ENCODE measurements around the gene VPS13C. TPM values are rescaled to one million over a fixed set of nuclear protein-coding genes. Genes with fewer than 3 reads are reported as not detected.

The VPS13C gene
- polyA plus RNA-seq, 2 donors: 3.5 to 3.6 TPM

- Histone ChIP-seq H3K4me3 (ENCODE audit: low read depth in 1 of 2, low read length in 2 of 2) (no peak overlapping the region), H3K4me1 (ENCODE audit: control insufficient read depth in 2 of 2, insufficient read depth in 2 of 2, low read length in 1 of 2) (no peaks in the 10 kb centered on the region), H3K27me3 (ENCODE audit: control insufficient read depth in 1 of 2, insufficient read depth in 2 of 2, low read length in 2 of 2) (no peaks in the 10 kb centered on the region), H3K36me3 (ENCODE audit: control insufficient read depth in 2 of 2, insufficient read depth in 2 of 2, low read length in 1 of 2) (no peaks in the 10 kb centered on the region), H3K27ac (ENCODE audit: low read depth in 2 of 2, low read length in 1 of 2) (no peak overlapping the region), H3K9me3 (ENCODE audit: control insufficient read depth in 2 of 2, insufficient read depth in 1 of 2, low read depth in 1 of 2, low read length in 1 of 2) (no peaks in the 10 kb centered on the region)
- 90 to 97% methylated on average over 1 of the region's 1 CpG for WGBS, 2 donors
These were observed 152.5 kb downstream of the VPS13C start for GRCh38 chr15:61907753-61908086.

GRCh38 chr15:61906961-61907752 is 153.1 kb downstream of the VPS13C start:
- no peaks in the 10 kb centered on the region for H3K27me3 ChIP-seq (ENCODE audit: control insufficient read depth in 1 of 2, insufficient read depth in 2 of 2, low read length in 2 of 2)
- WGBS, 2 donors: 46 to 56% methylated on average over 4 of the region's 4 CpGs
- H3K36me3 ChIP-seq (ENCODE audit: control insufficient read depth in 2 of 2, insufficient read depth in 2 of 2, low read length in 1 of 2): no peaks in the 10 kb centered on the region
- H3K4me1 ChIP-seq (ENCODE audit: control insufficient read depth in 2 of 2, insufficient read depth in 2 of 2, low read length in 1 of 2): no peaks in the 10 kb centered on the region
- H3K4me3 ChIP-seq (ENCODE audit: low read depth in 1 of 2, low read length in 2 of 2): no peak overlapping the region
- H3K27ac ChIP-seq (ENCODE audit: low read depth in 2 of 2, low read length in 1 of 2): no peak overlapping the region
- no peaks in the 10 kb centered on the region for H3K9me3 ChIP-seq (ENCODE audit: control insufficient read depth in 2 of 2, insufficient read depth in 1 of 2, low read depth in 1 of 2, low read length in 1 of 2)

DNA sequence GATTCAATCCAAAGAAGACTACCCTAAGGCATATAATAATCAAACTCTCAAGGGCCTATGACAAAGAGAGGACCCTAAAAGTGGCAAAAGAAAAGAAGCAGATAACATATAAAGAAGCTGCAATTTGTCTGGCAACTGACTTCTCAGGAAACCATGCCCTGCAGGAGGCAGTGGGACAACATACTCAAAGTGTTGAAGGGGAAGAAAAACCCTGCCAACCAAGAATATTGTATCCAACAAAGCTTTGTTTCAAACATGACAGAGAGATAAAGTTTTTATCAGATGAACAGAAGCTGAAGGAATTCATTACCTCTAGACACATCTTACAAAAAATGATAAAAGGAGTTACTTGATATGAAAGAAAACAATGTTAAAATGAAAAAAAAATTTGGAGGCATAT is 167.1 kb downstream of the VPS13C start:
- H3K27ac ChIP-seq (ENCODE audit: low read depth in 2 of 2, low read length in 1 of 2): no peak overlapping the region
- peaks cover 0 to 2% of the 10 kb centered on the region in 2 donors for H3K36me3 ChIP-seq (ENCODE audit: control insufficient read depth in 2 of 2, insufficient read depth in 2 of 2, low read length in 1 of 2)
- no peaks in the 10 kb centered on the region for H3K9me3 ChIP-seq (ENCODE audit: control insufficient read depth in 2 of 2, insufficient read depth in 1 of 2, low read depth in 1 of 2, low read length in 1 of 2)
- no peak overlapping the region for H3K4me3 ChIP-seq (ENCODE audit: low read depth in 1 of 2, low read length in 2 of 2)
- H3K27me3 ChIP-seq (ENCODE audit: control insufficient read depth in 1 of 2, insufficient read depth in 2 of 2, low read length in 2 of 2): no peaks in the 10 kb centered on the region
- H3K4me1 ChIP-seq (ENCODE audit: control insufficient read depth in 2 of 2, insufficient read depth in 2 of 2, low read length in 1 of 2): no peaks in the 10 kb centered on the region

GRCh38 chr15:61892140-61892539 is 168.1 kb downstream of the VPS13C start:
- Histone ChIP-seq H3K27me3 (ENCODE audit: control insufficient read depth in 1 of 2, insufficient read depth in 2 of 2, low read length in 2 of 2) (no peaks in the 10 kb centered on the region), H3K4me1 (ENCODE audit: control insufficient read depth in 2 of 2, insufficient read depth in 2 of 2, low read length in 1 of 2) (no peaks in the 10 kb centered on the region), H3K9me3 (ENCODE audit: control insufficient read depth in 2 of 2, insufficient read depth in 1 of 2, low read depth in 1 of 2, low read length in 1 of 2) (no peaks in the 10 kb centered on the region), H3K36me3 (ENCODE audit: control insufficient read depth in 2 of 2, insufficient read depth in 2 of 2, low read length in 1 of 2) (peaks cover 0 to 2% of the 10 kb centered on the region in 2 donors), H3K27ac (ENCODE audit: low read depth in 2 of 2, low read length in 1 of 2) (no peak overlapping the region), H3K4me3 (ENCODE audit: low read depth in 1 of 2, low read length in 2 of 2) (no peak overlapping the region)
- 90 to 92% methylated on average over 1 of the region's 1 CpG for WGBS, 2 donors

GRCh38 chr15:61890106-61890505 is 170.1 kb downstream of the VPS13C start:
- peaks cover 0 to 2% of the 10 kb centered on the region in 2 donors for H3K36me3 ChIP-seq (ENCODE audit: control insufficient read depth in 2 of 2, insufficient read depth in 2 of 2, low read length in 1 of 2)
- no peak overlapping the region for H3K27ac ChIP-seq (ENCODE audit: low read depth in 2 of 2, low read length in 1 of 2)
- H3K9me3 ChIP-seq (ENCODE audit: control insufficient read depth in 2 of 2, insufficient read depth in 1 of 2, low read depth in 1 of 2, low read length in 1 of 2): no peaks in the 10 kb centered on the region
- no peaks in the 10 kb centered on the region for H3K27me3 ChIP-seq (ENCODE audit: control insufficient read depth in 1 of 2, insufficient read depth in 2 of 2, low read length in 2 of 2)
- H3K4me1 ChIP-seq (ENCODE audit: control insufficient read depth in 2 of 2, insufficient read depth in 2 of 2, low read length in 1 of 2): no peaks in the 10 kb centered on the region
- WGBS, 2 donors: 73 to 93% methylated on average over 2 of the region's 2 CpGs
- H3K4me3 ChIP-seq (ENCODE audit: low read depth in 1 of 2, low read length in 2 of 2): no peak overlapping the region

GRCh38 chr15:61889706-61890105 is 170.5 kb downstream of the VPS13C start:
- 55 to 75% methylated on average over 3 of the region's 3 CpGs for WGBS, 2 donors
- Histone ChIP-seq H3K27me3 (ENCODE audit: control insufficient read depth in 1 of 2, insufficient read depth in 2 of 2, low read length in 2 of 2) (no peaks in the 10 kb centered on the region), H3K4me3 (ENCODE audit: low read depth in 1 of 2, low read length in 2 of 2) (no peak overlapping the region), H3K9me3 (ENCODE audit: control insufficient read depth in 2 of 2, insufficient read depth in 1 of 2, low read depth in 1 of 2, low read length in 1 of 2) (no peaks in the 10 kb centered on the region), H3K27ac (ENCODE audit: low read depth in 2 of 2, low read length in 1 of 2) (no peak overlapping the region), H3K36me3 (ENCODE audit: control insufficient read depth in 2 of 2, insufficient read depth in 2 of 2, low read length in 1 of 2) (peaks cover 0 to 2% of the 10 kb centered on the region in 2 donors), H3K4me1 (ENCODE audit: control insufficient read depth in 2 of 2, insufficient read depth in 2 of 2, low read length in 1 of 2) (no peaks in the 10 kb centered on the region)

- WGBS, 2 donors: 83 to 87% methylated on average over 5 of the region's 5 CpGs
- no peaks in the 10 kb centered on the region for H3K27me3 ChIP-seq (ENCODE audit: control insufficient read depth in 1 of 2, insufficient read depth in 2 of 2, low read length in 2 of 2)
- H3K27ac ChIP-seq (ENCODE audit: low read depth in 2 of 2, low read length in 1 of 2): no peak overlapping the region
- H3K36me3 ChIP-seq (ENCODE audit: control insufficient read depth in 2 of 2, insufficient read depth in 2 of 2, low read length in 1 of 2): peaks cover 0 to 2% of the 10 kb centered on the region in 2 donors
- no peaks in the 10 kb centered on the region for H3K4me1 ChIP-seq (ENCODE audit: control insufficient read depth in 2 of 2, insufficient read depth in 2 of 2, low read length in 1 of 2)
- H3K9me3 ChIP-seq (ENCODE audit: control insufficient read depth in 2 of 2, insufficient read depth in 1 of 2, low read depth in 1 of 2, low read length in 1 of 2): no peaks in the 10 kb centered on the region
- H3K4me3 ChIP-seq (ENCODE audit: low read depth in 1 of 2, low read length in 2 of 2): no peak overlapping the region
These were observed 172.0 kb downstream of the VPS13C start for GRCh38 chr15:61888074-61888780.

DNA sequence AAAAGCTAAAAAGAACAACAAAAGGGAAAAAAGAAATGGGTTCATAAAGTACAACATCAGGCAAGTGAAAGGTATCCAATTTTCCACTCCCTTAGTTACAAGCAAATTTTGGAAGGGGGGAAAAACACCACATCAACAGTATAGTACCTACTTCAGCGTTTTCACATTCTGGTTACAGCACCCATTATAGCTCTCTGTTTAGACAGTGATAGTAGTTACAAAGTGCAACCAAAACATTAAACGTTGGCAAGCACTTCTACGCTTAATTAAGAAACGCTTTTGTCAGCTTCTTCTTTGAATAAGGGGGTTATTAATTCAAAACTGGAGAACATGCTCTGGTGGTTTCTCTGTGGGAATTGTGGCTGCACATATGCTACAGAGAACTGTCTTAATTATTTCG is 180.2 kb downstream of the VPS13C start:
- 73 to 80% methylated on average over 5 of the region's 5 CpGs for WGBS, 2 donors
- Histone ChIP-seq H3K36me3 (ENCODE audit: control insufficient read depth in 2 of 2, insufficient read depth in 2 of 2, low read length in 1 of 2) (no peaks in the 10 kb centered on the region), H3K4me3 (ENCODE audit: low read depth in 1 of 2, low read length in 2 of 2) (no peak overlapping the region), H3K27ac (ENCODE audit: low read depth in 2 of 2, low read length in 1 of 2) (no peak overlapping the region), H3K27me3 (ENCODE audit: control insufficient read depth in 1 of 2, insufficient read depth in 2 of 2, low read length in 2 of 2) (no peaks in the 10 kb centered on the region), H3K4me1 (ENCODE audit: control insufficient read depth in 2 of 2, insufficient read depth in 2 of 2, low read length in 1 of 2) (no peaks in the 10 kb centered on the region), H3K9me3 (ENCODE audit: control insufficient read depth in 2 of 2, insufficient read depth in 1 of 2, low read depth in 1 of 2, low read length in 1 of 2) (no peaks in the 10 kb centered on the region)

DNA sequence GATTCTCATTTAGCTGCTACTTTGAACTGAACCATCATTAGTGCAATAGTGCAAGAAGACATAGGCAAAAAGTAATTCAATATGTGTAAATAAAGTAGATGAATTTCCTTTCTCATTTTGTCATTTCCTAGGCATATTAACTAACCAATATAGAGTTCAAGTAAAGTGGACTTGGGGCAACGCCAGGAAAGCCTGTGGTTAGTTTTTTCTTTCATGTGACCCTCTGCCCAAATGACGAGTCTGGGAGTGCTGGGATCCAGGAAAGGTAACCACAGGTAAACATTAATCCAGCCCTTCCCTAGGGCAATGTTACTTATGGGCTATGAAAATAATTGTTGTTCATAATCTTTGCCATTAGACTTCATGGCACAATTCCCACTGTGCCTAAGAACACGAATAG is 181.0 kb downstream of the VPS13C start:
- H3K36me3 ChIP-seq (ENCODE audit: control insufficient read depth in 2 of 2, insufficient read depth in 2 of 2, low read length in 1 of 2): no peaks in the 10 kb centered on the region
- no peaks in the 10 kb centered on the region for H3K4me1 ChIP-seq (ENCODE audit: control insufficient read depth in 2 of 2, insufficient read depth in 2 of 2, low read length in 1 of 2)
- no peak overlapping the region for H3K27ac ChIP-seq (ENCODE audit: low read depth in 2 of 2, low read length in 1 of 2)
- no peak overlapping the region for H3K4me3 ChIP-seq (ENCODE audit: low read depth in 1 of 2, low read length in 2 of 2)
- WGBS, 2 donors: 62 to 69% methylated on average over 3 of the region's 3 CpGs
- H3K9me3 ChIP-seq (ENCODE audit: control insufficient read depth in 2 of 2, insufficient read depth in 1 of 2, low read depth in 1 of 2, low read length in 1 of 2): no peaks in the 10 kb centered on the region
- H3K27me3 ChIP-seq (ENCODE audit: control insufficient read depth in 1 of 2, insufficient read depth in 2 of 2, low read length in 2 of 2): no peaks in the 10 kb centered on the region
